Activated gamma-delta T cell treated with anti-CD3 and anti-CD28 coated beads, Interleukin-2, amount 50 U/mL, for 16 hours (primary cell): ENCODE measurements around the gene NDRG3.
"Not testable (repeated sequence)": the region's sequence is repeated elsewhere in the genome, so short reads cannot be mapped to it uniquely, and the experiment has no call there.

Source experiments
- DNase-seq: peaks from one replicate; pipeline ENCODE4 v3.0.0-alpha.2; 2020; ENCODE audit warnings: low read depth

NDRG3 gene

GRCh38 chr20:36760647-36761046, 14.8 kb upstream of the NDRG3 start:
- DNase-seq: no peak

DNA sequence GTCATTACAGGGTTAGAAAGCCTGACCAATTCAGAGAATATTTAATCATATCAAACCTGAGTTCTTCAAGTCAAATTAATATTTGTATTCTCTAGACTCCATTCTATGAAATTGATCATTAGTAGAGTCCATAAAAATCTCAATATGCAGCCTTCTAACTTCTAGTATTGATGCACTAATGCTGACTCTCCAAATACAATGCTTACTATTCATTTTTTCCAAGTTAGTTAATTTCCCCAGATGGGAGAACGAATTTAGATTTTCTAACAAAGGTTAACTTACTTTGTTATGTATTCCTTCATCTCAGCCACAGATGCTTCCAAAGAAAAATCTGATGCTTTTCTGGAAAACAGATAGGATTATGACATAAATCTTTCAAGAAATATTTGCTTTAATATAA, 12.4 kb upstream of the NDRG3 start:
- DNase-seq: no peak

- no peak for DNase-seq
Observed at GRCh38 chr20:36756496-36756895, 10.6 kb upstream of the NDRG3 start.

DNA sequence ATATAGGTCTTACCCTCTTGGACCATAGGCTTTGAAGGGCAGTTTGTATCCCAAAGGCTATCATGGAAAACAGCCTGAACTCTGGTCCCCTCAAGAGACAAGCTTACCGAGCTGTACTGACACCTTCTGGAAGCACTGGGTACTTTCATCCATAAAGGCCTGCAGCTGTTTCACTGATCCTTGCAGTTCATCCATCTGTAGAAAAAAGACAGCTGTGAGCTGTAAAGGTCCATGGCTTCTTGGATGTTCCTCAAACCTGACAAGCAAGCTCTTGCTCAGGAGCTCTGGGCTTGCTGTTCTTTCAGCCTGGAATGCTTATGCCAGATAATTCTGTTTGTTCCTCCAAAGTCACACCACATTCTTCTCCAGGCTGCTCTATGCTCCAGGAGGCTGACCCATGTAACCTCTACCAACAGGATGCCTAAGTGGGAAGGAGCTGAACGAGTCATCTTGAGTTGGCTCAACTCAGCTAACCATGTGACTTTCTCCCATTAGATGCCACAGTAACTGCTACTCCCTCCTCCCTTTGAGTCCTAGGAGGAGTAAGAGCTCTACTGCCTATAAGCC, 8.8 kb upstream of the NDRG3 start:
- DNase-seq: no peak

GRCh38 chr20:36752582-36752981, 6.7 kb upstream of the NDRG3 start:
- no peak for DNase-seq

DNA sequence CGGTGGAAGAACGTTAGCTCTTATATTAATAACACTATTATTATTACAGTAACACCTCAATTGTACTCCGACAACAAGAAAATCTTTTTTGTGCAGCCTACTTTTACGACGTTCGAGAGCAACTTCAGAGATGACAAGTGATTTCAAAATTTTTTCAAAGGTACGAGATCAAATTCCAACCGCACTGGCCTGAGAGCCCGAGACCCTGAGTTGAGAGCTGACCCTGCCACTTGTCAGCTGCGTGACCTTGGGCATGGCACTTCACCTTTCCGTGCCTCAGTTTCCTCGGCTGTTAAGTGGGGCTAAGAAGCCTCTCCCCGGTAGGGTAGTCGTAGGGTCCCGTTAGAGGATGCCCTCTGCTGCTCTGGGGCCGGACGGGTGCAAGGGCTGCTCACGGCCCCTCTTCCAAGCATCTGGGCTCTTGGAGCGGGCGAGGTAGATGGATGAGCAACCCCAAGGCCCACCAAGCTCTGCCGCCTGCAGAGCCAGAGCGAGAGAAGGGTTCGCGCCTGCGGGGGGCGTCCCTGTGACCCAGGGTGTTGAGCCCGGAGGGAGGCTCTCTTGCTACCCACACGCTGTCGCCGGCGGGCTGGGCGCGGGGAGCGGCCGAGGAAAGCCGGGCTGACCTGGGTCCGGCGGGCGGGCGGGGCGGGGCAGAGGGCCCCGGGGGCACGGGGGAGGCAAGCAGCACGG, 510 bp downstream of the NDRG3 start:
- no peak for DNase-seq

DNA sequence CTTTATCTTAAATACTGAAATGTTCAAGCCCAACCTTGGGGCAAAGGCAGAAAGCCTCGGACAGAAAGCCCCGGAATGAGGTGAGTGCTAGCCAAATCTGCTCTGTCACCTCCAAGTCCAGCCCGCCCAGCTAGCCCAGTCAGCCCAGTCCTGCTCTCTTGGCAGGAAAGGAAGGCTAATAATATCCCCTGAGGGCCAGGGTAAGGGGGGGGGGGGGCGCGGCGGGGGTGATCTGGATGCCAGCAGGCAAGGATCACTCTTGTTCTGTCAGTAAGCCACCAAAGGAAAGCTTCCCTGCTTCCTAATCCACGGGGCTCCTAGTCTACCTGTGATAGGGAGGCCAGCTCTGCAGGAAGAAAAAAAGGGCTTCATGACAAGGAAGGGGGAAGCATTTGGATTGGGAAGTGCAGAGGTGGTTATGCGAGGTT, 1.1 kb downstream of the NDRG3 start:
- no peak for DNase-seq

- DNase-seq: no peak
Observed at GRCh38 chr20:36744243-36744642, 1.6 kb downstream of the NDRG3 start.

DNA sequence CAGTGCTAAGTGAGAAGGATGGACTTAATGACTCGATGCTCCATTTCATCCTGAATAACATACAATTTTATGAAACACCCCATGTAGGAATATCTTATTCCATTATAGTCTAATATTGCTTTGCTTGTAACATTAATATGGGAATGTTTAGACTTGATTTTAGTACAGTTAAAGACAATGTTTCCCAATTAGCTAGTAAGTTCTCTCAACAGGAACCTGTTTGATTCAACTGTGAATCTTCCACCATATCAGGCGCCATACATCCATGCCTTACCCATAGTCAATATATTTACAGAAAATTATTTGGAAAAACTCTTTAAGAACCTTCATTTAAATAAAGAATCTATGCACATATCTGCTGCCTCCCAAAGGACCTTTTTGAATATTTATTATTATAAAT, 3.3 kb downstream of the NDRG3 start:
- no peak for DNase-seq

- DNase-seq: no peak
Observed at GRCh38 chr20:36741072-36741471, 4.8 kb downstream of the NDRG3 start.

DNA sequence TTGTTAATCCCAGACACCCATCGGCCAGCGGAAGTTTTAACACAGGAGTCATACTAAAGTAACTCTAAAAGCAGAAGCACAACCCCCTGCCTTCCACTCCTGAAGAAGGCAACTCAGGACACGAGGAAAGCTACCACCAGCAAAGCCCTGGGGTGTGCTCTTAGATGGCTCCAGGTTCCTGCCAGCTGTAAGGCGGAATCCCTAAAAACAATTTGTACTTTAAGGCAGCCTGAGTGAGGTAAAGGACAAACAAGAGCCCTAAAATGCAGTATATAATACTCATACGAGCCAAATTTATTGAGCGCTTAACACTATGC, 8.7 kb downstream of the NDRG3 start:
- no peak for DNase-seq

DNA sequence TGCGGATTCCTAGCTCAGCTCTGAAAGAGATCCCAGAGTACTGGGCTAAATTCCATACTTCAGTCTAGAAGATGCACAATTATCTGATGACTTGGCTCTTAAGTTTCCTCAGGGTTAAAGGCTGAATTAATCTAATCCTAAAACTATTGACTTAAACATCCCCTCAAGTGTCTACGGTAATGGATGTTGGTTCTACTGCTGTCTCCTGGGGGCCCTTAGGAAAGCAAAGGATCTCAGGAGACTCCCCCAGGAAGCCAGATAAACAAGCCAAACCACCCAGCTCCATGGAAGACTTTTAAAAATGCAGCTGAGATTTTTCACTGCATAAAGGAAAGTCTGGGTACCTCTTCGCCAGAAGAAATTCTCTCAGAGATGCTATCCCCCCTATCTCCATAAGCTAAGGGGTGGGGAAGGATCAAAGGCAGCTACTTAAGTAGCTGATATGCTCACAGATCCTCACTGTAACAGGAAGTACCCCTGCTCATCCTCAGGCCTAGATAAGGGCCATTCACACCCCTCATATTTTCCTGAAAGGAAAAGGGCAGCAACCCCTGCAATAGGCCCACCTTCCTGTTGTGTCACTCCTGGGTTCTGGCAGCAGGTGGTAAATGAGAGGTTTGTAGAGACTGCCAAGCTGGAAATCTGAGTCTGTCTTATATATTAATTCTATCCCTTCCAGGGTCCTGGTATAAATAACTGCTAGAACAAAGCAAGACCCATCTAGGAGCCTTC, 9.3 kb downstream of the NDRG3 start:
- DNase-seq: no peak

GRCh38 chr20:36732456-36732855, 13.4 kb downstream of the NDRG3 start:
- no peak for DNase-seq

- no peak for DNase-seq
Observed at GRCh38 chr20:36728986-36729385, 16.9 kb downstream of the NDRG3 start.

GRCh38 chr20:36726168-36726567, 19.7 kb downstream of the NDRG3 start:
- no peak for DNase-seq

GRCh38 chr20:36720510-36720909, 25.4 kb downstream of the NDRG3 start:
- DNase-seq: no peak

- no peak for DNase-seq
Observed at GRCh38 chr20:36717657-36718056, 28.2 kb downstream of the NDRG3 start.

DNA sequence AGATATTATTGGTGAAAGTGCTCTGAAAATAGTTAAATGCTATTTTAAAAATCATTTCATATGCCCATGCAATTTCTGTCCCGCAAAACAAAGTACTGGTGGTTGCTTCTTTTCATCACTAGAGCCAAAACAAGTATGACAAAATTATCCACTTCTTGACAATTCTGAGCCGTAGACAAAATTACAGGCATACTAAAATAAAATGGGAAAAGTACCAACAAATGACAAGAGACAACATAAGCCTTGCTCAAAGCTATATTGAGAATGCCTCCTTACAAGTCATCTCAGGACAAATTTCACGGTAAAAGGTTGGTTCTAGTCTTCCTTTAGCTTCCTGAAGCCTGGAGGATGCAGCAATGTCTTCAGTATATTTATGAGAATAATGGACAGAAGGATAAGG, 28.9 kb downstream of the NDRG3 start:
- no peak for DNase-seq

- DNase-seq: no peak
Observed at GRCh38 chr20:36712775-36713174, 33.1 kb downstream of the NDRG3 start.

DNA sequence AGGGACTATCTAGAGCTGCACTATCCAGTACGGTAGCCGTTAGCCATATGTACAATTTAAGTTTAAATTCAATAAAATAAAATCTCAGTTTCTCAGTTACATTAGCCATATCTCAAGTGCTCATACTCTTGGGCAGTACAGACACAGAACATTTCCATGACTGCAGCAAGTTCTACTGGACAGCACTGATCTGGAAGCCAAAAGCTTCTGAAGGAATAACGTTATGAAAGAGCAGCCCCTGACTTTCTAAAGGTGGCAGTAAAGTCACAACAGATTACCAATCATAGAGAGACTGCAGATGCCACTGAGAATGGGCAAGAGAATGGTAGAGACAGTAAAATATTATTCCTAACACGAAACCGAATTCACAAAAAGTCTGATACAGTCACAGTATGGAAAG, 36.8 kb downstream of the NDRG3 start:
- no peak for DNase-seq

DNA sequence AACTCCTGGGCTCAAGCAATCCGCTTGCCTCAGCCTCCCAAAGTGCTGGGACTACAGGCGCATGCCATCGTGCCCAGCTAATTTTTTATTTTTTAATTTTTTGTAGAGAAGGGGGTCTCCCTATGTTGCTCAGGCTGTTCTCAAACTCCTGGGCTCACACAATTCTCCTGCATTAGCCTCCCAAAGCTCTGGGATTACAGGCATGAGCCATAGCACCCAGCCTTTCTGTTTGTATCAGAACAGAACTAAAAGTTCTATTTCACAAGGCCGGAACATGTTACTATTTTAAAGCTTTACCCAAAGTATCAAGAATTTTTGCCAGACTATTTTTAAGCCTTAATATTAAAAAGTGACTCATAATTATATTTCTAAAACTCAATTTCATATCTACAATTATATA, 42.4 kb downstream of the NDRG3 start:
- no peak for DNase-seq

DNA sequence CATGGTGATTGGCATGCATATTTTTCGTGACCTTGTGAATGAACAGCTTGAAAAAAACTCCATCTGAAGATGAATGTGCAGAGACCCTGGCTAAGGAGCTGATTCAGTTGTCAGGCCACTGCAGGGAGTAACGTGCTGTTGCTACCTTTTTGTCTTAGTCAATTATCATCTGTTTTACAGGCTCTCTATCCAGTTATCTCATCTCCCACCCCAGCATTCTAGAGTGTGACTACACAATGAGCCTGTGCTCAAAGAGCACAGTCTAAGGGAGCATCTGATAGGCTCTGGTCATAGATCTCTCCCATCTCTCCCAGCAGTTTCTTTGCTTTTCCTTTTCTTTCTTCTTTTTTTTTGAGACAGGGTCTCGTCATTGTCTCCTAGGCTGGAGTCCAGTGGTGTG, 45.5 kb downstream of the NDRG3 start:
- no peak for DNase-seq

DNA sequence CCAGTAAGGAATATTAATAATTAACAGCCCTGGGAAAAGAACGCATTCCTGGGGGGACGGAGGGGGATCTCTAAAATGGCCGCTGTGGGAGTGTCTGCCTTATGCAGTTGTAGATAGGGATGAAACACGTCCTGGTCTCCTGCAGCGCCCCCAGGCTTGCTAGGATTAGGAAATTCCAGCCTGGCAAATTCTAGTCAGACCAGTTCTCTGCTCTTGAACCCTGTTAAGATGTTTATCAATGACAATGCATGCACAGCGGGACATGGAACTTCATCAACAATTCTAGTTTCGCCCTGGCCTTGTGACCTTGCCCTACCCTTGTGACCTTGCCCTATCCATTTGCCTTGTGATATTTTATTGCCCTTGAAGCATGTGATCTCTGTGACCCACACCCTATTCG, 50.4 kb downstream of the NDRG3 start:
- DNase-seq: not testable (repeated sequence)

DNA sequence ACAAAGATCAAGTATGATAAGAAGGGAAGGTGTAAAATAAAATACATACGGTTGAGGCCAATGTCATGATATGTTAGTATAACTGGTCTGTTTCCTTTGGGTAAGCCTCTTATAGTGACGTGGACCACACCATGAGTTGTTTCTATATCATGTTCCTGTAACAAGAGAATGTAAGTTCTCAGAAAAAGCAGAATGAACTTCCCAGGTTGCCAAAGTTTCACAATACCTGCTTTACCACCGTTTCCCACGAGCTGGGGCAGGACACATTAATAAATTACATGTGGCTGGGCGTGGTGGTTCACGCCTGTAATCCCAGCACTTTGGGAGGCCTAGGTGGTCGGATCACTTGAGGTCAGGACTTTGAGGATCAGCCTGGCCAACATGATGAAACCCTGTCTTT, 57.3 kb downstream of the NDRG3 start:
- DNase-seq: no peak
